ENCODE data around the gene GLP1R. TPM values are rescaled to one million over a fixed set of nuclear protein-coding genes. Genes with fewer than 3 reads are reported as not detected.
A peak's percentile ranks its signal among the peaks of the same experiment; 100 is the strongest.

The GLP1R gene
- total RNA-seq, 1 experiment from 2014 or later, result 0.85 TPM

DNA sequence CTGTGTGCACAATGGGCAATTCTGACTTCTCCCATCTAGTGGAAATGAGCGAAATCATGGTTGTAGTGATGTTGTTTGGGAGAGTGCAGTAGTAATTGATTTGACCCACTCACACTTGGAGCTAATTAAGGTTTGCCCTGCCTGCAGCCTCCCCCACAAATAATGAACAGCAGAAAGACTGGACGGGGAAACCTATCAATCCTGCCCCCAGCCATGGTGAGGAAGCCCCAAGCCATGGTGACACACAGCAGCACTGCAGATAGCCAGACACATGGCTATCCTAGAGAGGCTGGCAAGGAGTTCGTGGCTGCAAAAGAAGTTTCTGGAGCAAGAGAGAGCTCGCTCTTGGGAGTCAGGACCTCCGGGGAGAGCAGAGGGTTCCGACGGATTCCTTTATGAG lies 38.6 kb downstream of the GLP1R start:
- Histone ChIP-seq H3K79me2 (ENCODE audit: insufficient read depth, low read length) (no peaks in the 10 kb centered on the region), H2BK5ac (ENCODE audit: insufficient read length, low read length) (no peak overlapping the region), H3K18ac (ENCODE audit: insufficient read length, low read depth, low read length) (no peak overlapping the region), H3K4me2 (ENCODE audit: insufficient read depth, insufficient read length, low read length) (no peak overlapping the region), H2AK5ac (ENCODE audit: insufficient read length, low read length) (no peak overlapping the region), H4K91ac (ENCODE audit: insufficient read length, low read depth, low read length) (no peak overlapping the region), H4K8ac (replicated peaks; ENCODE audit: insufficient read length, low read depth, low read length) (no peak overlapping the region), H3K27ac (ENCODE audit: insufficient read length, low read depth, low read length) (no peak overlapping the region), H2BK15ac (ENCODE audit: low read depth, low read length) (no peak overlapping the region), H3K27me3 (ENCODE audit: insufficient read depth, low read length) (no peaks in the 10 kb centered on the region), H3K79me1 (ENCODE audit: insufficient read depth, low read depth, low read length, poor library complexity, severe bottlenecking) (no peaks in the 10 kb centered on the region), H2BK120ac (ENCODE audit: low read depth, low read length, poor library complexity, severe bottlenecking) (no peak overlapping the region), H3K23me2 (ENCODE audit: insufficient read length, low read depth, low read length, poor library complexity, severe bottlenecking) (no peaks in the 10 kb centered on the region), H3K14ac (ENCODE audit: insufficient read depth, low read length) (no peak overlapping the region), H3K4me1 (ENCODE audit: insufficient read depth, low read length) (peaks cover 6% of the 10 kb centered on the region), H2BK12ac (ENCODE audit: insufficient read length, low read depth, low read length) (no peak overlapping the region), H3K4ac (ENCODE audit: low read depth, low read length) (no peak overlapping the region), H3K23ac (ENCODE audit: insufficient read length, low read depth, low read length) (no peak overlapping the region), H3T11ph (ENCODE audit: low read length) (no peak overlapping the region), H3K56ac (ENCODE audit: insufficient read length, low read depth, low read length) (no peak overlapping the region), H2AFZ (ENCODE audit: low read length) (no peak overlapping the region), H2BK20ac (ENCODE audit: low read depth, low read length, poor library complexity, severe bottlenecking) (no peak overlapping the region), H3K9me3 (ENCODE audit: control insufficient read depth, low read depth, low read length) (no peaks in the 10 kb centered on the region), H4K5ac (ENCODE audit: insufficient read length, low read depth, low read length) (no peak overlapping the region), H4K20me1 (ENCODE audit: control insufficient read depth, insufficient read depth, insufficient read length) (no peaks in the 10 kb centered on the region), H3K9ac (ENCODE audit: extremely low read depth, insufficient read length, low read length) (no peak overlapping the region)
- no peaks in the 10 kb centered on the region; a peak in 1 of 7 replicates for H3K36me3 Mint-ChIP-seq (ENCODE audit: insufficient read depth in 1 of 3, low read depth in 3 of 3)
- peaks cover 14% of the 10 kb centered on the region for H3K27me3 Mint-ChIP-seq (ENCODE audit: low read depth)
- WGBS (ENCODE audit: extremely low coverage, insufficient read length, low lambda C conversion rate), result no CpG with 5 or more reads among the region's 7 CpGs
- peak overlapping the region in 1 of 3 experiments; percentile 32; a peak in 1 of 7 replicates for H3K27ac Mint-ChIP-seq
- no peak for DNase-seq
- TF ChIP-seq, protein P1, sequence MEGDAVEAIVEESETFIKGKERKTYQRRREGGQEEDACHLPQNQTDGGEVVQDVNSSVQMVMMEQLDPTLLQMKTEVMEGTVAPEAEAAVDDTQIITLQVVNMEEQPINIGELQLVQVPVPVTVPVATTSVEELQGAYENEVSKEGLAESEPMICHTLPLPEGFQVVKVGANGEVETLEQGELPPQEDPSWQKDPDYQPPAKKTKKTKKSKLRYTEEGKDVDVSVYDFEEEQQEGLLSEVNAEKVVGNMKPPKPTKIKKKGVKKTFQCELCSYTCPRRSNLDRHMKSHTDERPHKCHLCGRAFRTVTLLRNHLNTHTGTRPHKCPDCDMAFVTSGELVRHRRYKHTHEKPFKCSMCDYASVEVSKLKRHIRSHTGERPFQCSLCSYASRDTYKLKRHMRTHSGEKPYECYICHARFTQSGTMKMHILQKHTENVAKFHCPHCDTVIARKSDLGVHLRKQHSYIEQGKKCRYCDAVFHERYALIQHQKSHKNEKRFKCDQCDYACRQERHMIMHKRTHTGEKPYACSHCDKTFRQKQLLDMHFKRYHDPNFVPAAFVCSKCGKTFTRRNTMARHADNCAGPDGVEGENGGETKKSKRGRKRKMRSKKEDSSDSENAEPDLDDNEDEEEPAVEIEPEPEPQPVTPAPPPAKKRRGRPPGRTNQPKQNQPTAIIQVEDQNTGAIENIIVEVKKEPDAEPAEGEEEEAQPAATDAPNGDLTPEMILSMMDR (conservative IDR thresholded peaks at IDR 0.05), result no peak
- H3K9me3 Mint-ChIP-seq, result no peaks in the 10 kb centered on the region
- H3K4me3 Mint-ChIP-seq, result no peak overlapping the region
- H3K4me1 Mint-ChIP-seq, result peaks cover 60 to 73% of the 10 kb centered on the region in 2 experiments
